Calu3 (cell line): ENCODE data around the gene SMG7. TPM values are rescaled to one million over a fixed set of nuclear protein-coding genes. Genes with fewer than 3 reads are reported as not detected.
A peak's percentile ranks its signal among the peaks of the same experiment; 100 is the strongest.

Experiments used
- BruUV-seq: library from RNA; stranded (reverse); fragments of 400-500 nt; replicated peaks from 2 replicates; lab custom pipeline; 2021; lab: Mats Ljungman, UMichigan
- CTCF ChIA-PET: fragments of 300-600 bp; sonication (Branson Sonifier 250); formaldehyde crosslinking; loops from one replicate; lab custom pipeline; 2022; ENCODE audit warnings: antibody characterized with exemption; lab: Charles Lee
- DNase-seq: peaks from one replicate; pipeline ENCODE4 v3.0.0; 2022
- H3K27ac Mint-ChIP-seq: one replicate; pipeline ENCODE4 v1.8.0; 2022; ENCODE audit warnings: mixed read lengths; ENCODE audit not compliant: unreplicated experiment
- H3K27me3 Mint-ChIP-seq: one replicate; pipeline ENCODE4 v1.8.0; 2022; ENCODE audit warnings: mixed read lengths; ENCODE audit not compliant: unreplicated experiment
- H3K36me3 Mint-ChIP-seq: one replicate; pipeline ENCODE4 v1.8.0; 2022; ENCODE audit warnings: mild to moderate bottlenecking, moderate library complexity, mixed read lengths; ENCODE audit not compliant: insufficient read depth, unreplicated experiment
- H3K4me1 Mint-ChIP-seq: one replicate; pipeline ENCODE4 v1.8.0; 2022; ENCODE audit warnings: mild to moderate bottlenecking, low read depth, mixed read lengths; ENCODE audit not compliant: unreplicated experiment
- H3K4me3 Mint-ChIP-seq: one replicate; pipeline ENCODE4 v1.8.0; 2022; ENCODE audit warnings: mild to moderate bottlenecking, low read depth, moderate library complexity, mixed read lengths; ENCODE audit not compliant: unreplicated experiment
- H3K9me3 Mint-ChIP-seq: one replicate; pipeline ENCODE4 v1.8.0; 2022; ENCODE audit warnings: low read depth, mixed read lengths; ENCODE audit not compliant: unreplicated experiment
- intact Hi-C: fragments of 100-400 bp; cut with micrococcal nuclease; formaldehyde crosslinking; loops from one replicate; pipeline ENCODE4 v1.10.0; 2022; ENCODE audit not compliant: unreplicated experiment
- total RNA-seq: library from RNA; stranded (reverse); gene quantifications from 2 replicates; pipeline ENCODE4 v1.2.3, GENCODE V29; 2022
- TF ChIP-seq, protein P1 (sequence below): fragments of 200-600 bp; IDR thresholded peaks from one replicate; pipeline ENCODE4 v1.8.0; 2022; ENCODE audit warnings: antibody characterized with exemption; ENCODE audit not compliant: unreplicated experiment

SMG7 gene
- total RNA-seq, 1 experiment from 2014 or later = 96.3 TPM

DNA sequence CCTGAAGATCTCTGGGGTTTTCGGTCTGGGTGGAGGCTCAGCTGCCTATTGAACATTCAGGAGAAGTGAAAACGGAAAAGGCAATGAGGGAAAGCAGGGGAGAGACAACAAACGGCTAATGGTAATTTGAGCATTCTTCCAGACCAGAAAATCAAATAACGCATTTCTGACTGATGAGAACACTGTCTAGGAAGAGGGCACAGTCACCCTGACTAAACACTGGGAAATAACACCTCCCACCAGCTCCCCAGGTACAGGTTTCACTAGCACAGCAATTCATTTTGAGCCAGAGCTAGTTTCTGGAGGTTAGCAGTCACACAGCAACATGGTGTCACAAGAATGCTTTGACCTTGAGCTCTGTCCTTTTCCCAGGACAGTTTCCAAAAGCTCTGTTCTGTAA, 96.8 kb downstream of the SMG7 start:
- H3K4me1 Mint-ChIP-seq = peaks cover 26% of the 10 kb centered on the region
- intact Hi-C loops = no loop called here
- peak overlapping the region; percentile 65 for H3K27ac Mint-ChIP-seq
- TF ChIP-seq, protein P1, sequence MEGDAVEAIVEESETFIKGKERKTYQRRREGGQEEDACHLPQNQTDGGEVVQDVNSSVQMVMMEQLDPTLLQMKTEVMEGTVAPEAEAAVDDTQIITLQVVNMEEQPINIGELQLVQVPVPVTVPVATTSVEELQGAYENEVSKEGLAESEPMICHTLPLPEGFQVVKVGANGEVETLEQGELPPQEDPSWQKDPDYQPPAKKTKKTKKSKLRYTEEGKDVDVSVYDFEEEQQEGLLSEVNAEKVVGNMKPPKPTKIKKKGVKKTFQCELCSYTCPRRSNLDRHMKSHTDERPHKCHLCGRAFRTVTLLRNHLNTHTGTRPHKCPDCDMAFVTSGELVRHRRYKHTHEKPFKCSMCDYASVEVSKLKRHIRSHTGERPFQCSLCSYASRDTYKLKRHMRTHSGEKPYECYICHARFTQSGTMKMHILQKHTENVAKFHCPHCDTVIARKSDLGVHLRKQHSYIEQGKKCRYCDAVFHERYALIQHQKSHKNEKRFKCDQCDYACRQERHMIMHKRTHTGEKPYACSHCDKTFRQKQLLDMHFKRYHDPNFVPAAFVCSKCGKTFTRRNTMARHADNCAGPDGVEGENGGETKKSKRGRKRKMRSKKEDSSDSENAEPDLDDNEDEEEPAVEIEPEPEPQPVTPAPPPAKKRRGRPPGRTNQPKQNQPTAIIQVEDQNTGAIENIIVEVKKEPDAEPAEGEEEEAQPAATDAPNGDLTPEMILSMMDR = no peak
- H3K4me3 Mint-ChIP-seq = no peak overlapping the region
- no peaks in the 10 kb centered on the region for H3K27me3 Mint-ChIP-seq
- no peaks in the 10 kb centered on the region for H3K9me3 Mint-ChIP-seq
- DNase-seq = peak; percentile 8
- CTCF ChIA-PET = interaction anchor here (0.6 to 0.7 kb wide), 3 partner anchors 59 to 729 kb away, joined by 3 to 6 read pairs (median 3); no protein-coding TSS in a partner anchor
- BruUV-seq = no TSS peak
- H3K36me3 Mint-ChIP-seq = peaks cover 24% of the 10 kb centered on the region

GRCh38 chr1:183569801-183570200, 97.5 kb downstream of the SMG7 start:
- Mint-ChIP-seq H3K4me1 (peaks cover 26% of the 10 kb centered on the region), H3K9me3 (no peaks in the 10 kb centered on the region), H3K27ac (no peak overlapping the region), H3K36me3 (peaks cover 24% of the 10 kb centered on the region), H3K27me3 (no peaks in the 10 kb centered on the region), H3K4me3 (no peak overlapping the region)
- intact Hi-C loops = no loop called here
- TF ChIP-seq, protein P1 = no peak
- no TSS peak for BruUV-seq
- DNase-seq = no peak
- CTCF ChIA-PET = interaction anchor here (0.6 kb wide), 2 partner anchors 58 to 561 kb away, joined by 3 to 6 read pairs; no protein-coding TSS in a partner anchor

DNA sequence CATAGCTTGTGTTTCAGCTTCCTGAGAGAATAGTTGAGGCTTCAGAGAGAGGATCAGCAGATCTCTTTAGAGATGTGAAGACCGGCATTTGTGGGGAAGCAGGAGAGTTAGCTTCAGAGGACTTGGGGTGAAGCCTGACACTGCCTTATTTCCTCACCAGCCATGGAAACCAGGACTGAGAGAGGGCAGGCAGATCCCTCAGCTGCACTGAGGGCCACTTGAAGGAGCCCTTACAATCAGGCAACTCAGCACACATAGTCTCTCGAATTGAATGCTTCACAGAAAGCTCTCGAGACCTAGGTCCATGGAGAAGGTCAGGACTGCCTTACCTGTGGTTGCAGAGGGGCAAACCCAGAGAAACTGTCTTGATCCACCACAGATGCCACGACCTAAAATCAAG, 98.2 kb downstream of the SMG7 start:
- Mint-ChIP-seq H3K9me3 (no peaks in the 10 kb centered on the region), H3K27me3 (no peaks in the 10 kb centered on the region), H3K4me1 (peaks cover 26% of the 10 kb centered on the region), H3K4me3 (no peak overlapping the region), H3K36me3 (peaks cover 19% of the 10 kb centered on the region), H3K27ac (no peak overlapping the region)
- intact Hi-C loops = no loop called here
- CTCF ChIA-PET = no interaction called here
- TF ChIP-seq, protein P1 = no peak
- BruUV-seq = no TSS peak
- DNase-seq = no peak

GRCh38 chr1:183571678-183572268, 99.5 kb downstream of the SMG7 start:
- H3K9me3 Mint-ChIP-seq = no peaks in the 10 kb centered on the region
- intact Hi-C loops = no loop called here
- no peak overlapping the region for H3K4me3 Mint-ChIP-seq
- no peaks in the 10 kb centered on the region for H3K27me3 Mint-ChIP-seq
- no peak overlapping the region for H3K27ac Mint-ChIP-seq
- H3K36me3 Mint-ChIP-seq = peaks cover 12% of the 10 kb centered on the region
- CTCF ChIA-PET = no interaction called here
- no peak for DNase-seq
- TF ChIP-seq, protein P1 = no peak
- peaks cover 26% of the 10 kb centered on the region for H3K4me1 Mint-ChIP-seq
- no TSS peak for BruUV-seq
